IPS-20b (cell line): Measurements from ENCODE around the gene CFAP53.
"Not testable (repeated sequence)": the region's sequence is repeated elsewhere in the genome, so short reads cannot be mapped to it uniquely, and the experiment has no call there.

ENCODE experiments used
- H3K27ac ChIP-seq: one replicate; pipeline ENCODE4 v1.5.1; 2013; ENCODE audit warnings: low read length
- H3K27me3 ChIP-seq: 2 replicates; pipeline ENCODE4 v1.6.1; 2013; ENCODE audit warnings: mild to moderate bottlenecking, low read length, inconsistent platforms; ENCODE audit not compliant: insufficient read depth
- H3K36me3 ChIP-seq: 2 replicates; pipeline ENCODE4 v1.6.1; 2013; ENCODE audit warnings: low read depth, mild to moderate bottlenecking, inconsistent platforms, low read length, moderate library complexity; ENCODE audit not compliant: insufficient read depth
- H3K4me1 ChIP-seq: 2 replicates; pipeline ENCODE4 v1.6.1; 2013; ENCODE audit warnings: mild to moderate bottlenecking, control low read depth, inconsistent platforms, low read length, moderate library complexity; ENCODE audit not compliant: insufficient read depth
- H3K4me3 ChIP-seq: 2 replicates; pipeline ENCODE4 v1.5.1; 2013; ENCODE audit warnings: mild to moderate bottlenecking, low read length, inconsistent platforms
- H3K9ac ChIP-seq: 2 replicates; pipeline ENCODE4 v1.6.1; 2013; ENCODE audit warnings: low read depth, mild to moderate bottlenecking, inconsistent platforms, low read length, moderate library complexity
- H3K9me3 ChIP-seq: 2 replicates; pipeline ENCODE4 v1.6.1; 2013; ENCODE audit warnings: mild to moderate bottlenecking, low read depth, low read length, inconsistent platforms; ENCODE audit not compliant: insufficient read depth

CFAP53 gene, protein sequence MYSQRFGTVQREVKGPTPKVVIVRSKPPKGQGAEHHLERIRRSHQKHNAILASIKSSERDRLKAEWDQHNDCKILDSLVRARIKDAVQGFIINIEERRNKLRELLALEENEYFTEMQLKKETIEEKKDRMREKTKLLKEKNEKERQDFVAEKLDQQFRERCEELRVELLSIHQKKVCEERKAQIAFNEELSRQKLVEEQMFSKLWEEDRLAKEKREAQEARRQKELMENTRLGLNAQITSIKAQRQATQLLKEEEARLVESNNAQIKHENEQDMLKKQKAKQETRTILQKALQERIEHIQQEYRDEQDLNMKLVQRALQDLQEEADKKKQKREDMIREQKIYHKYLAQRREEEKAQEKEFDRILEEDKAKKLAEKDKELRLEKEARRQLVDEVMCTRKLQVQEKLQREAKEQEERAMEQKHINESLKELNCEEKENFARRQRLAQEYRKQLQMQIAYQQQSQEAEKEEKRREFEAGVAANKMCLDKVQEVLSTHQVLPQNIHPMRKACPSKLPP

GRCh38 chr18:50266248-50266704, at the start of gene CFAP53:
TSS of gene CFAP53 (minus strand) at chr18:50266495. CDS start at chr18:50266404, 91 bp downstream.
- Histone ChIP-seq H3K36me3 (peaks cover 25% of the 10 kb centered on the region), H3K4me1 (no peaks in the 10 kb centered on the region), H3K27me3 (peaks cover 18% of the 10 kb centered on the region), H3K9me3 (no peaks in the 10 kb centered on the region), H3K4me3 (peak within 1 kb of the TSS; percentile 87), H3K9ac (peak within 1 kb of the TSS; percentile 56), H3K27ac (no peak within 1 kb of the TSS)

- Histone ChIP-seq H3K9me3 (no peaks in the 10 kb centered on the region), H3K36me3 (no peaks in the 10 kb centered on the region), H3K4me3 (no peak overlapping the region), H3K27me3 (0 out of 2 replicates have a peak, but pooled peaks cover 3% of the 10 kb centered on the region), H3K27ac (no peak overlapping the region), H3K4me1 (no peaks in the 10 kb centered on the region; the same call in 1 of the 2 replicates), H3K9ac (no peak overlapping the region)
These were observed 49.0 kb upstream of the CFAP53 start for GRCh38 chr18:50315100-50315871.

DNA sequence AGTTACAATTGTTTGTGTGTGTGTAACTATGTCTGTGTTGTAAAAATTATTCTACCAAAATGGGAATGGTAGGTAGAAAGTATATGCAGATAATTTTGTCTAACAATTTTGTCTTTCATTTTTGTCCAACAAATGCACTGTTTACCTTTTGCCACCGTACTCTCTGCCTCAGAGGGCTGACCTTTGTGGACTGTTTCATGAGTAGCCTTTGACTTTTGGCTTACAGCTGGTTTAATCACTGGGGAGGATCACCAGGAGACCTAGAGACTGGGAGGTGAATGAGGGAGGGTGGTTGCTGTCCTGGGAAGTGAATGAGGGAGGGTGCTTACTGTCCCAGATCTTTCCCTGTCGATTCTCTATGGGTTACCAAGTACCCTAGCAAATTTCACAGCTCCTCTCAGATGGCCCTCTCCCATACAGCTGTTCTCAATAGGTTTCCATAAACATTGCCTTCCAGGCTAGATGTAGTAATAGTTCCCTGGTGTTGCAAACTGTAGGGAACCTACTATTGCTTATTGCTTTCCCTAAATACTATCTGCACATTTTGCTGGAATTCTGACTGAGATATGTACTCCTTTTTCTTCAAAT, 47.7 kb upstream of the CFAP53 start:
- Histone ChIP-seq H3K27me3 (peaks cover 4% of the 10 kb centered on the region; the same call in 1 of the 2 replicates), H3K4me3 (no peak overlapping the region), H3K4me1 (no peaks in the 10 kb centered on the region), H3K36me3 (no peaks in the 10 kb centered on the region), H3K27ac (no peak overlapping the region), H3K9me3 (no peaks in the 10 kb centered on the region), H3K9ac (no peak overlapping the region)

DNA sequence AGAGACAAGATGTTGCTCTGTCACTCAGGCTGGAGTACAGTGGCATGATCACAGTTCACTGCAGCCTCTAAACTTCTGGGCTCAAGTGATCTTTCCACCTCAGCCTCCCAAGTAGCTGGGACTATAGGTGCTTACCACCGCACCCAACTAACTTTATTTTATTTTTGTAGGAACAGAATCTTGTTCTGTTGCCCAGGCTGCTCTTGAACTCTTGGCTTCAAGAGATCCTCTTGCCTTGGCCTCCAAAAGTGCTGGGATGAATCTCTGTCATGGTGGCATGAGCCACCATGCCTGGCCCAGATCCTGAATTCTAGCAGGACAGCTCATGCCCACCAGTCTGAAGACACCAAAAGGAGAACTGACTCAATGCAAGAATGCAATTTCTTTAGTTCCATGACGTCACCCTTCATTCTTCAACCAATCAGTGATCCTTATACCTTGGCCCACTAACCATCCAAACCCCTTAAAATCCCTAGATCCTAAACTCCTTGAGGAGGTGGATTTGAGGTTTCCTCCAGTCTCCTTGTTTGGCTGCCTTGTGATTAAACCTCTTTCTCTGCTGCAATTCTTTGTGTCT, 46.8 kb upstream of the CFAP53 start:
- peaks cover 13% of the 10 kb centered on the region for H3K27me3 ChIP-seq
- no peak overlapping the region for H3K27ac ChIP-seq
- H3K4me3 ChIP-seq = no peak overlapping the region
- H3K4me1 ChIP-seq = no peaks in the 10 kb centered on the region
- H3K36me3 ChIP-seq = no peaks in the 10 kb centered on the region
- H3K9me3 ChIP-seq = no peaks in the 10 kb centered on the region
- H3K9ac ChIP-seq = no peak overlapping the region

- Histone ChIP-seq H3K9ac (no peak overlapping the region), H3K4me1 (no peaks in the 10 kb centered on the region)
These were observed 46.2 kb upstream of the CFAP53 start for GRCh38 chr18:50312296-50313030.

DNA sequence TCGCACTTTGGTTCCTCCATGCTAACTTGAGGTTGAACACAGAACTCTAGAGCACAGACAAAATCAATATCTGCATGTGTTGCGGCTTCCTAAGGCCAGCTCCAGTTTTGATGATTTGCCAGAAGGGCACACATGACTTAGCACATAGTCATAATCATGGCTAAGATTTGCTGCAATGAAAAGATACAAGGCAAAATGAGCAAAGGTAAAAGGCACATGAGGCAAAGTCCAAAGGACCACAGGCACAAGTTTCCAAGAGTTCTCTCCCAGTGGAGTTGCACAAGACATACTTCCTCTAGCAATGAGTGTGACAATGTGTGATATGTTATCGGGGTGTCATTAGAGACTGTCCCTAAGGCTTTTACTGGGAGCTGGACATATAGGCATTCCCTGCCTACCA, 45.4 kb upstream of the CFAP53 start:
- Histone ChIP-seq H3K27ac (no peak overlapping the region), H3K9me3 (no peaks in the 10 kb centered on the region), H3K4me1 (no peaks in the 10 kb centered on the region), H3K27me3 (peaks cover 24% of the 10 kb centered on the region), H3K4me3 (no peak overlapping the region), H3K36me3 (no peaks in the 10 kb centered on the region), H3K9ac (no peak overlapping the region)

More at GRCh38 chr18:50312296-50313030, 46.2 kb upstream of the CFAP53 start:
- Histone ChIP-seq H3K4me3 (no peak overlapping the region), H3K27ac (no peak overlapping the region), H3K36me3 (no peaks in the 10 kb centered on the region), H3K27me3 (peaks cover 16% of the 10 kb centered on the region), H3K9me3 (no peaks in the 10 kb centered on the region)

- H3K27me3 ChIP-seq = peaks cover 26% of the 10 kb centered on the region
- no peaks in the 10 kb centered on the region for H3K36me3 ChIP-seq
- no peak overlapping the region for H3K27ac ChIP-seq
- H3K9ac ChIP-seq = no peak overlapping the region
- H3K9me3 ChIP-seq = peaks cover 4% of the 10 kb centered on the region; the same call in 1 of the 2 replicates
- H3K4me1 ChIP-seq = no peaks in the 10 kb centered on the region
- no peak overlapping the region for H3K4me3 ChIP-seq
These were observed 43.8 kb upstream of the CFAP53 start for GRCh38 chr18:50310080-50310479.

DNA sequence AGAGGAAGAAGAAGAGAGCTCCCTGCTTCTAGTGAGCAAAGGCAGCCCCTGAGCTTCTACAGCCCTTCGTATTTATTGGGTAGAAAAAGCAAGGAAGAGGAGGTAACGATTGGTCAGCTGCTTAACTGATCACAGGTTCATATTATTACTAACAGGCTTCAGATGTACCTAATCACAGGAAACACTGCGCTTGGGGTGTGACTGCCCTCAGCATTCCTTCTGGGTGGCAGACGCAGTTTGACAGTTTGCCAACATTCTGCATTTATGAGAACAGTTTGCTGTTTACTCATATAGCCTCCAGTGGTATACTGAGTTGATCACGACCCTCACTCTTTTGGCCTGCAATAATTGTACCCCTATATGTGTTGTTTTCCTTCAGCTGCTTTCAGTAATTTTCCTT, 42.6 kb upstream of the CFAP53 start:
- not testable (repeated sequence) for H3K27ac ChIP-seq, H3K36me3 ChIP-seq, H3K9ac ChIP-seq, H3K4me1 ChIP-seq, H3K9me3 ChIP-seq, H3K4me3 ChIP-seq
- H3K27me3 ChIP-seq = peaks cover 26% of the 10 kb centered on the region

DNA sequence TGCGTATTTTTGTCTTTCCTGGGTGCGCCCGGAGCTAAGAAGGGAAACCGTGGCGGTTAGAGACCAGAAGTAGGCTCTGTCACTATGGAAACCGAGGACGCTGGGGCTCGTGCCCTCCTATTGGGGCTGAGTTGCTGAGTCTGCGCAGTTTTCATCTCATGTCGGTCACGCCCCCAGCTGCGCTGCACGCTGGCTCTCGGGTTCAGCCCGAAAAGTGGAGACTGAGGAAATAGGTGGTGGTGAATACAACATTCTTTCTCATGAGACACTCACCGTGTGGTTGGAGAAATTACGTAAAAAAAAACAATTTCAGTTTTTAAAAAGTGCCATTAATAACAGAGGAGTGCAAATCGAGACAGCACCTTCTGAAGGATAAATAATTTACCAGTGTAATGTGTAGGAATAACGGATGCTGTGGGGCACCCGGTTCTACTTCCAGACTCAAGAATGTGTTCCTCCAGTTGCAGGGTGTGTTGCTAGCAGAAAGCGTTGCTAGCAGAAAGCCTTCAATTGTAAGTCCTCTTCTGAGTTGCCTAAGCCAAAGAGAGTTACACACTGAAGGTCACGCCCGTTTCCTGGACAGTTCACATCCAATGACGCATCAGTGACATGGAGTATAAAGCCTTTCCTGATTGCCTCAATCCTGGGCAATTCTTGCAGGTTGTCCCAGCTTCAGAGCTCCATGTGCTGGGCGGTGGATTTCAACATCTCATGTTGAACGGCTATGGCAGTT, 41.6 kb upstream of the CFAP53 start:
- Histone ChIP-seq H3K4me3 (peak overlapping the region; percentile 86), H3K9ac (peak overlapping the region; percentile 42; the same call in 1 of the 2 replicates), H3K4me1 (no peaks in the 10 kb centered on the region), H3K27me3 (peaks cover 26% of the 10 kb centered on the region), H3K36me3 (no peaks in the 10 kb centered on the region), H3K27ac (no peak overlapping the region), H3K9me3 (peaks cover 5% of the 10 kb centered on the region; the same call in 1 of the 2 replicates)

- H3K4me3 ChIP-seq = peak overlapping the region; percentile 86
- H3K36me3 ChIP-seq = no peaks in the 10 kb centered on the region
- no peak overlapping the region for H3K27ac ChIP-seq
- peak overlapping the region; percentile 42; the same call in 1 of the 2 replicates for H3K9ac ChIP-seq
- H3K4me1 ChIP-seq = no peaks in the 10 kb centered on the region
- peaks cover 26% of the 10 kb centered on the region for H3K27me3 ChIP-seq
- H3K9me3 ChIP-seq = peaks cover 5% of the 10 kb centered on the region; the same call in 1 of the 2 replicates
These were observed 41.1 kb upstream of the CFAP53 start for GRCh38 chr18:50307400-50307737.
